Ecto neural progenitor cell (in vitro differentiated cells): ENCODE data around the gene SPRED2.

Experiments used
- DNase-seq: peaks from one replicate; pipeline ENCODE4 v3.0.0-alpha.2; 2018; ENCODE audit warnings: low spot score

Gene SPRED2

GRCh38 chr2:65386989-65387388, 45.4 kb downstream of the SPRED2 start:
- DNase-seq, result no peak

GRCh38 chr2:65386344-65386743, 46.1 kb downstream of the SPRED2 start:
- DNase-seq, result no peak

- no peak for DNase-seq
These were observed 48.6 kb downstream of the SPRED2 start for GRCh38 chr2:65383541-65384488.

- no peak for DNase-seq
These were observed 49.5 kb downstream of the SPRED2 start for GRCh38 chr2:65382776-65383357.

GRCh38 chr2:65382323-65382722, 50.1 kb downstream of the SPRED2 start:
- no peak for DNase-seq

- DNase-seq, result no peak
These were observed 50.8 kb downstream of the SPRED2 start for GRCh38 chr2:65381607-65382051.

GRCh38 chr2:65380255-65380654, 52.1 kb downstream of the SPRED2 start:
- no peak for DNase-seq

- DNase-seq, result no peak
These were observed 52.7 kb downstream of the SPRED2 start for GRCh38 chr2:65379721-65380171.

GRCh38 chr2:65379223-65379622, 53.2 kb downstream of the SPRED2 start:
- DNase-seq, result no peak

GRCh38 chr2:65378290-65378689, 54.1 kb downstream of the SPRED2 start:
- no peak for DNase-seq

GRCh38 chr2:65377556-65378192, 54.7 kb downstream of the SPRED2 start:
- no peak for DNase-seq

- DNase-seq, result no peak
These were observed 56.7 kb downstream of the SPRED2 start for GRCh38 chr2:65375723-65376122.

GRCh38 chr2:65374999-65375398, 57.4 kb downstream of the SPRED2 start:
- no peak for DNase-seq

- DNase-seq, result no peak
These were observed 57.8 kb downstream of the SPRED2 start for GRCh38 chr2:65374575-65374974.

GRCh38 chr2:65373365-65373918, 59.0 kb downstream of the SPRED2 start:
- no peak for DNase-seq

- no peak for DNase-seq
These were observed 59.8 kb downstream of the SPRED2 start for GRCh38 chr2:65372619-65373018.

- DNase-seq, result no peak
These were observed 61.3 kb downstream of the SPRED2 start for GRCh38 chr2:65371074-65371434.

- no peak for DNase-seq
These were observed 61.9 kb downstream of the SPRED2 start for GRCh38 chr2:65370387-65371073.

- no peak for DNase-seq
These were observed 62.4 kb downstream of the SPRED2 start for GRCh38 chr2:65369980-65370379.

GRCh38 chr2:65369574-65369973, 62.8 kb downstream of the SPRED2 start:
- DNase-seq, result no peak

- no peak for DNase-seq
These were observed 63.9 kb downstream of the SPRED2 start for GRCh38 chr2:65368468-65368867.

- DNase-seq, result no peak
These were observed 64.9 kb downstream of the SPRED2 start for GRCh38 chr2:65367524-65367923.
